A673 (cell line): ENCODE measurements around the gene GNAZ. TPM values are rescaled to one million over a fixed set of nuclear protein-coding genes. Genes with fewer than 3 reads are reported as not detected.

ENCODE experiments used
- BruUV-seq: library from RNA; stranded (reverse); fragments of 400-500 nt; replicated peaks from 2 replicates; lab custom pipeline; 2021; lab: Mats Ljungman, UMichigan
- CTCF ChIA-PET: fragments of 300-600 bp; sonication (Branson Sonifier 250); formaldehyde crosslinking; loops from one replicate; lab custom pipeline; 2022; ENCODE audit warnings: antibody characterized with exemption; lab: Charles Lee
- POLR2A ChIA-PET: fragments of 300-600 bp; sonication (Branson Sonifier 250); formaldehyde crosslinking; loops from one replicate; lab custom pipeline; 2022; ENCODE audit warnings: antibody characterized with exemption; ENCODE audit not compliant: low non-redundant PET; lab: Charles Lee
- DNase-seq: peaks from one replicate; pipeline ENCODE4 v3.0.0-alpha.2; 2015; ENCODE audit warnings: low spot score
- H3K27ac ChIP-seq: fragments of 200-600 bp; sonication (generic); 2 replicates; pipeline ENCODE4 v1.5.1; 2016; ENCODE audit warnings: mixed run types, low read depth, mild to moderate bottlenecking, mixed read lengths, antibody characterized with exemption, low read length; ENCODE audit not compliant: poor library complexity, severe bottlenecking
- H3K27me3 ChIP-seq: fragments of 200-600 bp; sonication (generic); replicated peaks from 2 replicates; pipeline ENCODE4 v1.6.1; 2017; ENCODE audit warnings: mixed run types, low read depth, mild to moderate bottlenecking, mixed read lengths, antibody characterized with exemption, low read length; ENCODE audit not compliant: insufficient read depth, poor library complexity
- H3K36me3 ChIP-seq: fragments of 200-600 bp; sonication (generic); 2 replicates; pipeline ENCODE4 v1.6.1; 2016; ENCODE audit warnings: mixed run types, mild to moderate bottlenecking, mixed read lengths, antibody characterized with exemption, low read length; ENCODE audit not compliant: insufficient read depth, poor library complexity, severe bottlenecking
- H3K4me1 ChIP-seq: fragments of 200-600 bp; sonication (generic); 2 replicates; pipeline ENCODE4 v1.6.1; 2017; ENCODE audit warnings: mixed run types, mild to moderate bottlenecking, mixed read lengths, antibody characterized with exemption, low read length; ENCODE audit not compliant: insufficient read depth, poor library complexity, severe bottlenecking
- H3K4me3 ChIP-seq: fragments of 200-600 bp; sonication (generic); 2 replicates; pipeline ENCODE4 v1.5.1; 2016; ENCODE audit warnings: low read depth, mixed run types, mild to moderate bottlenecking, mixed read lengths, low read length; ENCODE audit not compliant: poor library complexity, severe bottlenecking
- H3K9me3 ChIP-seq: fragments of 200-600 bp; sonication (generic); 2 replicates; pipeline ENCODE4 v1.6.1; 2016; ENCODE audit warnings: mixed run types, low read depth, mild to moderate bottlenecking, mixed read lengths, antibody characterized with exemption, low read length; ENCODE audit not compliant: poor library complexity, severe bottlenecking
- CTCF ChIP-seq: fragments of 300-800, 200-600 bp; sonication (generic); conservative IDR thresholded peaks from 2 replicates; pipeline ENCODE4 v1.5.1; 2017; ENCODE audit warnings: low read depth, mild to moderate bottlenecking, antibody characterized with exemption, low read length, moderate library complexity, mixed read lengths
- EZH2 ChIP-seq: fragments of 200-600 bp; sonication (generic); IDR thresholded peaks from 2 replicates; pipeline ENCODE4 v1.6.1; 2017; ENCODE audit warnings: borderline replicate concordance, low read depth, mild to moderate bottlenecking, mixed read lengths, antibody characterized with exemption, low read length; ENCODE audit not compliant: poor library complexity, severe bottlenecking
- intact Hi-C: fragments of 100-400 bp; cut with micrococcal nuclease; formaldehyde crosslinking; loops from one replicate; pipeline ENCODE4 v1.10.0; 2022; ENCODE audit not compliant: unreplicated experiment
- total RNA-seq: library from RNA; stranded (reverse); gene quantifications from 2 replicates; pipeline ENCODE4 v1.2.3, GENCODE V29; 2021

Gene GNAZ
- total RNA-seq, 1 experiment from 2014 or later: 5.1 TPM

GRCh38 chr22:23089010-23089409, 18.7 kb downstream of the GNAZ start:
- no peaks in the 10 kb centered on the region for H3K9me3 ChIP-seq
- no peaks in the 10 kb centered on the region for H3K4me1 ChIP-seq
- TF ChIP-seq EZH2 (no peak), CTCF (no peak)
- ChIA-PET POLR2A (interaction anchor here (0.7 kb wide), 1 partner anchor 154 kb away, joined by 3 read pairs; no protein-coding TSS in a partner anchor), CTCF (no interaction called here)
- no peak overlapping the region for H3K4me3 ChIP-seq
- H3K27ac ChIP-seq: no peak overlapping the region
- no TSS peak for BruUV-seq
- no peaks in the 10 kb centered on the region for H3K27me3 ChIP-seq
- DNase-seq: no peak
- intact Hi-C loops: no loop called here
- H3K36me3 ChIP-seq: no peaks in the 10 kb centered on the region

- Histone ChIP-seq H3K4me3 (no peak overlapping the region), H3K27me3 (no peaks in the 10 kb centered on the region), H3K27ac (no peak overlapping the region), H3K36me3 (no peaks in the 10 kb centered on the region), H3K9me3 (no peaks in the 10 kb centered on the region), H3K4me1 (no peaks in the 10 kb centered on the region)
- CTCF ChIA-PET: no interaction called here
- intact Hi-C loops: no loop called here
- POLR2A ChIA-PET: interaction anchor here (0.7 kb wide), 1 partner anchor 154 kb away, joined by 3 read pairs; no protein-coding TSS in a partner anchor
- BruUV-seq: no TSS peak
- no peak for DNase-seq
- TF ChIP-seq CTCF: no peak
- TF ChIP-seq EZH2: no peak
Measured at GRCh38 chr22:23089633-23090456, 19.5 kb downstream of the GNAZ start.

- Histone ChIP-seq H3K9me3 (no peaks in the 10 kb centered on the region), H3K27ac (no peak overlapping the region), H3K4me3 (no peak overlapping the region), H3K27me3 (no peaks in the 10 kb centered on the region), H3K4me1 (no peaks in the 10 kb centered on the region), H3K36me3 (no peaks in the 10 kb centered on the region)
- ChIA-PET CTCF (no interaction called here), POLR2A (no interaction called here)
- intact Hi-C loops: no loop called here
- TF ChIP-seq CTCF (no peak), EZH2 (no peak)
- BruUV-seq: no TSS peak
- DNase-seq: no peak
Measured at GRCh38 chr22:23090457-23090835, 20.1 kb downstream of the GNAZ start.
